RPMI8226 (cell line): ENCODE data around the gene LDB3.
"Not testable (repeated sequence)": the region's sequence is repeated elsewhere in the genome, so short reads cannot be mapped to it uniquely, and the experiment has no call there.

Source experiments
- DNase-seq: peaks from one replicate; pipeline ENCODE4 v3.0.0-alpha.2; 2015

Gene LDB3

GRCh38 chr10:86668297-86669165, at the start of gene LDB3:
Gene LDB3 (plus strand): TSS chr10:86668511. CDS start chr10:86668692, 181 bp downstream.
- peak; percentile 21 for DNase-seq

GRCh38 chr10:86628311-86628710, 40.0 kb upstream of the LDB3 start:
- no peak for DNase-seq

GRCh38 chr10:86630079-86630478, 38.2 kb upstream of the LDB3 start:
- no peak for DNase-seq

GRCh38 chr10:86632009-86632800, 36.1 kb upstream of the LDB3 start:
- no peak for DNase-seq

GRCh38 chr10:86632951-86633350, 35.4 kb upstream of the LDB3 start:
- no peak for DNase-seq

GRCh38 chr10:86635402-86635801, 32.9 kb upstream of the LDB3 start:
- no peak for DNase-seq

GRCh38 chr10:86636311-86636710, 32.0 kb upstream of the LDB3 start:
- no peak for DNase-seq

GRCh38 chr10:86642021-86642420, 26.3 kb upstream of the LDB3 start:
- DNase-seq, result no peak

GRCh38 chr10:86642499-86642898, 25.8 kb upstream of the LDB3 start:
- DNase-seq, result no peak

- DNase-seq, result peak; percentile 52
These were observed 24.0 kb upstream of the LDB3 start for GRCh38 chr10:86644152-86644793.

GRCh38 chr10:86644794-86645445, 23.4 kb upstream of the LDB3 start:
- DNase-seq, result no peak

GRCh38 chr10:86645621-86646165, 22.6 kb upstream of the LDB3 start:
- DNase-seq, result not testable (repeated sequence)

- no peak for DNase-seq
These were observed 21.8 kb upstream of the LDB3 start for GRCh38 chr10:86646532-86646931.

GRCh38 chr10:86646933-86647332, 21.4 kb upstream of the LDB3 start:
- no peak for DNase-seq

- DNase-seq, result no peak
These were observed 20.3 kb upstream of the LDB3 start for GRCh38 chr10:86647773-86648703.

GRCh38 chr10:86648704-86649427, 19.4 kb upstream of the LDB3 start:
- no peak for DNase-seq

GRCh38 chr10:86649471-86650150, 18.7 kb upstream of the LDB3 start:
- no peak for DNase-seq

GRCh38 chr10:86650151-86650550, 18.2 kb upstream of the LDB3 start:
- no peak for DNase-seq

- no peak for DNase-seq
These were observed 17.3 kb upstream of the LDB3 start for GRCh38 chr10:86651021-86651471.
